GM18861 (cell line): ENCODE results near the gene PIGK.
"Not testable (repeated sequence)": the region's sequence is repeated elsewhere in the genome, so short reads cannot be mapped to it uniquely, and the experiment has no call there.

Experiments used
- ATAC-seq: cut with Tn5 transposase; IDR thresholded peaks from one replicate; pipeline ENCODE4 v1.9.1; 2021; ENCODE audit not compliant: unreplicated experiment

PIGK gene

DNA sequence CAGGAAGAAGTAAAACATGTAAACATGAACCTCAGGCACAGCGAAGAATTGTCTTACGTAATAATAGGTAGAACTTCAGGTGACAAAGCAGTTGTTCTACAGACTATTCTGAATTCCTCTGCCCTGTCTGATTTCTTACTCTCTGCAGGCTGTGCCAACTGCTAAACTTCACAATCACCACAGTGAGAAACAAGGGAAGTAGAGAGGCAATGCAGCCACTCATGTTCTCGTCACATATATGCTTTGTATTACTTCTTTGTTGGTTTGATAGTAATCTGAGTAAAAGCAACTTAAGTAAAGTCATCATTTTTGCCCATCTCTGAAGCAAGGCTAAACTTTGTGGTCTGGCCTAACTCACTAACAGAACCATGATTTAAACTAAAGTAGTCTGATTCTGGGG, 21.9 kb downstream of the PIGK start:
- no peak for ATAC-seq

DNA sequence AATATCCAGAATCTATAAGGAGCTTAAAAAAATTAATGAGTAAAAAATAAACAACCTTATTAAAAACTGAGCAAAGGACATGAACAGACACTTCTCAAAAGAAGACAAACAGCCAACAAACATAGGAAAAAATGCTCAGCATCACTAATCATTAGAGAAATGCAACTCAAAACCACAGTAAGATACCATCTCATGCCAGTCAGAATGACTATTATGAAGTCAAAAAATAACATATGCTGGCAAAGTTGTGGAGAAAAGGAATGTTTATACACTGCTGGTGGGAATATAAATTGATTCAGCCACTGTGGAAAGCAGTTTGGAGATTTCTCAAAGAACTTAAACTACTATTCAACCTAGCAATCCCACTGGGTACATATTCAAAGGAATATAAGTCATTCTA, 25.3 kb downstream of the PIGK start:
- ATAC-seq = no peak

DNA sequence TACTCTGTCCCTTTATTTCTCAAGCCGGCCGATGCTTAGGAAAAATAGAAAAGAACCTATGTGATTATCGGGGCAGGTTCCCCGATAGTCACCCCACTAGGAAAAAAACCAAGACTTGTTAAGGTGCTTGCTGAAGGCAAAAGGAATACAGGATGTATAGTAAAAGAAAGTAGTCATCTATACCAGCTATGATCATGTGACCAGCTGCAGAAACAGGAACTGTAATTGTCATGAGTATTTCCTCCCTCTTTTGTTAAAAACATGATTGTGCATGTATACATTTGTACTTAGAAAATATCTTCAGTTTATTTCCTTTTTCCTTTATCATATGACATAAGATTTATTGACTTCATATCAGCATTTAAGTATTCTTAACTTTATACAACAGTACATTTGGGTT, 30.5 kb downstream of the PIGK start:
- ATAC-seq = no peak

DNA sequence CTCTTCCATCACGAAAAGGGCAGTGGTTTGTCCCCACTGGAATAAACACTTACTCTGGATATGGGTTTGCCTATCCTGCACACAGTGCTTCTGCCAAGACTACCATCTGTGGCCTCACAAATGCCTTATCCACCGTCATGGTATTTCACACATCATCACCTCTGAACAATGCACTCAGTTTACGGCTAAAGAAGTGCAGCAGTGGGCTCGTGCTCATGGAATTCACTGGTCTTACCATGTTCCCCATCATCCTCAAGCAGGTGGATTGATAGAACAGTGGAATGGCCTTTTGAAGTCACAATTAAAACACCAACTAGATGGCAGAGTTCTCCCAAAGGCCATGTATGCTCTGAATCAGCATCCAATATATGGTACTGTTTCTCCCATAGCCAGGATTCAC, 32.3 kb downstream of the PIGK start:
- not testable (repeated sequence) for ATAC-seq

DNA sequence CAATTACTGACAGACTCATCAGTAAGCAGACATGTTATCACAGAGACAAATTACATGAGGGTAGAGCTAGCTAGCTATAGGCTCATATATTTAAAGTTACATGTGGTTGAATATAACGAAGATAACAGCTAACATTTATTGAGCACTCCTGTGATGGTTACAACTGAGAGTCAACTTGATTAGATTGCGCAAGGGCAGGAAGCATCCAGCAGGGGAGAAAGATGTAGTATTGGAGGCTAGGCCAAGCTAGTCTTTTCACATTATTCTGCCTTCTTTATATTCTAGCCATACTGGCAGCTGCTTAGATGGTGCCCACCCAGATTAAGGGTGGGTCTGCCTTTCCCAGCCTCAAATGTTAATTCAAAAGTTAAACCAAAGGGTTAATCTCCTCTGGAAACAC, 37.1 kb downstream of the PIGK start:
- ATAC-seq = no peak

DNA sequence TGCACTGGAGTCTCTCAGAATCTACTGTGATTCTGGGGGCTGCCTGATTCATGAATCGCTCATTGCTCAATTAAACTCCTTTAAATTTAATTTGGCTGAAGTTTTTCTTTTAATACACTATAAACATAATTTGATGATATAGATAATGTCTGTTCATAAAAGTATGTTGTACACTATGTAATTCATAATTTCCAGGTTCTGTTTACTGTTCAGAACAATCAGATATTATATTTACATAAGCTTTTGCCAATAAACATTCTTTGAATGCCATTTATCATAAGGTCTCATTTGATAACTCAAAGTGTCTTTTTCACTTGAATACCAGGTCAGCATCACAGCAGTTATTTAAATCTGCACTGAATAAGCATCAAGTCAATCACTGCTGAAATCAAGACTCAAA, 39.6 kb downstream of the PIGK start:
- no peak for ATAC-seq

DNA sequence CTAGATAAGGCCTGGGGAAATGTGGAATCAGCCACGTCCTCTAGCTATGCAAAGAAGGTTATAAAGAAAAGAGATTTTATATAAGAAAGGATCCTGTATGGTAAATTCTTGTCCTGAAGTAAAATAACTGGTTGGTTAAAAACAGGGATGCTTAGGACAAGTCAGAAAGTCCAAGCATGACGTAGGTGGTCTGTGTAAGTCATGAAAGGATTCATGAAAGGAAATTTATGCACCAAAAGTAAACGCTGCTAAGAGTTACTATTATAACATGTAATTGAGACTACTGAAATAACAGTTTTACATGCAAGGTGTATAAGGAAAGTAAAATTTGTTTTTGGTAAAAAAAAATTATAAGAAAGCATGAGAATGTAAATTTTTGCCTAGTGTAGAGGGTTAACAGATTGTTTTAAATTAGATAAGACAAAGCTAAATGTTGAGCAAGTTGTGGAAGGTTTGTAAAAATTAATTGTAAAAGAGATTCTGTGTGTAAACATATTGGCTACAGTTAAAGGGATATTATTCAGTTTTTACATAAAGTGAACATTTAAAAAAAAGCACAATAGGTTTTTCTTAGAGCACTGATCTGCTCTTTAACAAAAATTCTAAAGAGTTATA, 43.9 kb downstream of the PIGK start:
- ATAC-seq = no peak

DNA sequence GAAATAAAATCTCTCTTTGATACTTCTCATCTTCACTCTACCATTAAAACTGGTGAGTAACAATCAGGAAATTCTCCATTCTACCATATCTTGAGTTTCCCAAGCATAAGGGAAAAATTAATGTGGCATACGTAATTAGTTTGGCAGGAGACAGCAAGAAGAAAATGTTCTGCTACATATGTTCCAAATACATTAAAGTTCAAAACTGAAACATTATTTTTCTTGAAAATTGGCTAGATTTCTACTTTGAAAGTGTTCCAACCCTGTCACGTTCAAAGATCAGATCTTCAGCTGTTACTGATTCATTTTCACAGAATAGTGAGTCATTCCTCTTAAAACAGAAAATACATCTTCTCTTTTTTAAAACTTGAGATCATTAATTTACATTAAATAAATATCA, 48.5 kb downstream of the PIGK start:
- no peak for ATAC-seq

DNA sequence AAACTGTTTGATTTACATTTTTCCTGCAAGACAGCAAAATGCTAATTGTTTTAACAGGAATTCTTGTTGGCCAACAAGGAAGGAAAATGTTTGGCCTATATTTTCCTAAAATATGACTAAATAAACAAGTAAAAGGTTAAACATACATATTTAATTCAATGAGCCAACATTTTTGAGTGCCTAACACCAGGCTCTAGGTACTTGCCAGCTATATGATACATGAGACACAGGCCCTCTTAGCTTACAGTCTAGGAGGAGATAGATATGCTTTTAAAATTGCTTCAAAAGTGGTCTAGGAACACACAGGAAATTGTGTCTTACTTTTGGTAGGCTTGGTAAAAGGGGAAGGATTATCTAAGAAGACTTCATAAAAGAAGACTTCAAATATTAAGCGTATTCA, 50.9 kb downstream of the PIGK start:
- ATAC-seq = no peak

DNA sequence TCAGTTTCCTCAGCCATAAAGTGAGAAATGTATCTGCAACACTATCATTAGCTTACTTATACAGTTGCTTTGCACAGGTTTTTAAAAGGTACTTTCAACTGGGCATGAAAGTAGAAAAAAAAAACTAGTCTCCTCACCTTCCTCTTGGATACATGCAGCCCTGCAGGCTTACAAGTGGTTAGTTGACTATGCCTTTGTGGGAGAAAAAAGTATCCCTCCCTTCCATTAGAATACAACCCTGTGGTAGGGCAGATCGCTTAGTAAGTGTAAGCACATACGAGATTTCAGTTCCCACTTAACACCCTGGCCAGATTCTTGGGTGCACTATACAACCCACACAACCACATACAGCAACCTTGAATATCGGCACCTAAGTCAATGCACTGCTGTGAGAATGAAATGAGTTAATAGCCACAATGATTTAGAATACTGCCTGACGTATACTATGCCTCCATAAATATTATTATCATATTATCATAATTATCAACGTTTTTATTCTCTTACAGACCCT, 54.7 kb downstream of the PIGK start:
- ATAC-seq = no peak

DNA sequence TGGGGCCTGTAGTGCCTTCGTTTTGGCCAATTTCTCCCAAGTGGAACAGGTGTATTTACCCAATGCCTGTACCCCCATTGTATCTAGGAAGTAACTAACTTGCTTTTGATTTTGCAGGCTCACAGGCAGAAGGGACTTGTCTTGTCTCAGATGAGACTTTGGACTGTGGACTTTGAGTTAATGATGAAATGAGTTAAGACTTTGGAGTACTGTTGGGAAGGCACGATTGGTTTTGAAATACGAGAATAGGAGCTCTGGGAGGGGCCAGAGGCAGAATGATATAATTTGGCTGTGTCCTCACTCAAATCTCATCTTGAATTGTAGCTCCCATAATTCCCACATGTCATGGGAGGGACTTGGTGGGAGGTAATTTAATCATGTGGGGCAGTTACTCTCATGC, 59.5 kb downstream of the PIGK start:
- not testable (repeated sequence) for ATAC-seq

DNA sequence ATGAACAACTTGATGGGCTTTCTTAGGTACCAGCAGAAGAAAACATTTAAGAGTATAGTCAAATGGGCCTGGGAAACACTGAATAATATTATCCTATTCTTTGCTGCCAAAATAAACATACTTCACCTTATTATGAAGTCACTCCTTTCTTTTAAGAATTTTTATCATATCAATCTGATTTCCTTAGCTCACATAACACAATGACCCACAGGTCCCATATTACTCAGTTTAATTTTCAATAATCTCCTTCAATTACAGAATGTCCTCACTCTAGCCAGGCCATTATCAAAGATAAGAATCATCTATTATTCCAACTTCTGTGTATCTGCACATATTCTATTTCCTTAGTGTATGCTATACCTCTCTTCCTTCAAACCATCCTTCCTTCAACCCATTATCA, 63.0 kb downstream of the PIGK start:
- ATAC-seq = no peak

DNA sequence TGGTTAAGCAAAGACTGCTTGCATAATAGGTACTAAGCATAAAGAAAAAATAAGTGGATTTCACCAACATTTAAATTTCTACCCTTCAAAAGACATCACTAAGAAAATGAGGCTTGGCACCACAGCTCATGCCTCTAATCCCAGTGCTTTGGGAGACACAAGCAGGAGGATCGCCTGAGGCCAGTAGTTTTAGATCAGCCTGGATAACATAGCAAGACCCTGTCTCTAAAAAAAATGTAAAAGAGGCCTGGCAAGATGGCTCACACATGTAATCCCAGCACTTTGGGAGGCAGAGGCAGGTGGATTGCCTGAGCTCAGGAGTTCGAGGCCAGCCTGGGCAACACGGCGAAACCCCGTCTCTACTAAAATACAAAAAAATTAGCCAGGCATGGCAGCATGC, 73.0 kb downstream of the PIGK start:
- ATAC-seq = no peak

DNA sequence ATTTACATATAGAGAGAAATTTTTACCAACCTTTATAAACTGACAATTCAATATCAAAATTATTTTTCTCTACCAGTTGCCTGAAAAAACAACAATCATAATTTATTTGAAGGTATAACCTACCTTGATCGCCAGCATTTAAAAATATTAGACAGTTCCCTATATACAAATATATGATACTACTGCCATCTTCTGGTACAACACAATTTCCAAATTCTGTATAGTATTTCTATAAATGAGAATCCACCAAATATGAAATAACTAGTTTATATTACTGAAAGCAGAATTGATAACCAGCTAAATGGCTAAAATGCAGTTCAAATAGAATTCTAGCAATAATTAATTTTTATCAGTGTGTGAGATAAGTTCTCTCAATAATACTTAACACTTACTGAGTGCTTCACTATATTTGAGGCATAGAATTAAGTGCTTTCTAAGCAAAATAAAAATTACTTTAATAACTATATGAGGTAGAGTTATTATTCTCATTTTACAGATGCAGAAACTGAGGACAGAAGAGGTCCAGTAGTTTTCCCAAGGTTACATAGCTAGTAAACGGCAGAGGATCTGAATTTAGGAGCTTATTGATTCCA, 75.6 kb downstream of the PIGK start:
- no peak for ATAC-seq

DNA sequence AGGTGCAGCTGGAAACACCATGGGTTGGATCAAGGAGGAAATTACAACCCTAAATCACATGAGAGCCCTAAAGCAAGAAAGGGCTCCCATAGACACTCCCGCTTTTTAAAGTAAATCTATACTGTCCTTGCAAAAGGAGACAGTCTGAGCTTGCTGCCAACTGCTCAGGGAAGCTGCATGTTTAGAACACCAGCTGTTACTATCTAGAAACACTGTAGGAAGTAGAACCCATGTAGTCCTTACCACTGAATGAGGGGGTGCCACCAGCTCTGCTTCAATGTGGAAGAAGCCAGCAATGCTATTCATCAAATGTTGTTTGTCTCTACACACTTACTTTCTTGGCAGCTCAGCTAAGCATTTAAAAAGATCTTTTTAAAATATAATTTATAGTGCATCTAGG, 79.8 kb downstream of the PIGK start:
- no peak for ATAC-seq

DNA sequence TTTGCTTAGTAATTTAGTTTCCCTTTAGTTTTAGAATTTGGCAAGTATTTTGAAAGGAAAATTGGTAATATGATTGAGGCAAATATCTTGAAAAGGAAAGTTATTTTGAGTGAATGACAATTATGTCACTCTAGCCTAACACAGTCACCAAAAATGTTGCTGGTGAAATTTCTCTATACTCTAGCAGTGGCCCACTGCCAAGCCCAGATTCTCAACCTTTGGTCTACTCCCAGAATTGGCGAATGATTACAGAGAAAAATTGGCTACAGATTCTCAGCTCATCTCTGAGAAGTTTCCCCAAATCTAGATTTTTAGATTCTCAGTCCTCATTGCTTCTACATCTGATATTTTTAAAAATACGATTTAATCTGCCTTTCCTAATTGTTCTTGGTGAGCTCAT, 84.9 kb downstream of the PIGK start:
- no peak for ATAC-seq

DNA sequence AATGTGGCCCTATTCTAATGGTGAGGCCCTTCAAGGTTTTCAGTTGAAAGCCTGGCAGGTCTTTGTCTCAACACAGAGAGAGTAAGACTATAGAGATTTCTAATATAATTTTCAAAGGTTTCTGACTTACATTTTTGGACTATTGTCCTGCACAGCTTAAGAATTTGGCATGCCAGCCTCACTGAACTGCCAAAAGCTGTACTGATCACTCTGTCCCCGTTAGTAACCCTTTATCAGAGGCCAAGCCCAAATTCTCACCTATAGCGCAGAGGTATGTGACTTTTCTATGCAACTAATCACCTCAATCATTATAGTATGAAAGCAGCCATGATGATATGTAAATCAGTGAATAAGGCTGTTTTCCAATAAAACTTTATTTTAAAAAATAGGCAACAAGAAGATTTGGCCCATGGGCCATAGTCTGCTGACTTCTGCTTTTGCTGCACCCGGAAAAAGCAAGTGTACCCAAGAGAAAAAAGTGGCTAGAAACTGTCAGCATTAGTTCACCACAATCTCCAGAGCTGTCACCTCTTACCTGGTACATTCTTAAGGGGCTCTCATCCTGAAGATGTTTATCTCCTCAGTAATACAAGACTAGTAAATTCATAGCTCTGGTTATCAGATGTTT, 85.4 kb downstream of the PIGK start:
- no peak for ATAC-seq

DNA sequence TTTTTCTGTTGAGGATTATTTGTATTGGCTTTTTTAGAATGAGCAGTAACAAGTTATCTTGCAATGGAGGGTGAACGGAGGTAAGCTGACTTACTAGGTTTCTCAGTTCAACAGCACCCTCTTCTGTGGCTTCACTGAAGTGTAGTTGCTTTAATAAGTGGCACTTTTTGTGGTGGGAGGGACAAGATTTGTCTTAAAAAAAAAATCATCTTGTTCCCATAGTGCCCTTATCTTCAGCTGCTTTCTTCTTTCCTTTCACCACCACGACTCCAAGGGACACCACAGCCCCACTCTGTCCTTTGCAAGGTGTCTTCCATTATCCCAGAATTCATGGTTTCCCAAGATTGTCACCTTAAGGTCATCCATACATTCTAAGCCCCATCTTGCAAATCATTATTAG, 92.9 kb downstream of the PIGK start:
- peak; percentile 58 for ATAC-seq

DNA sequence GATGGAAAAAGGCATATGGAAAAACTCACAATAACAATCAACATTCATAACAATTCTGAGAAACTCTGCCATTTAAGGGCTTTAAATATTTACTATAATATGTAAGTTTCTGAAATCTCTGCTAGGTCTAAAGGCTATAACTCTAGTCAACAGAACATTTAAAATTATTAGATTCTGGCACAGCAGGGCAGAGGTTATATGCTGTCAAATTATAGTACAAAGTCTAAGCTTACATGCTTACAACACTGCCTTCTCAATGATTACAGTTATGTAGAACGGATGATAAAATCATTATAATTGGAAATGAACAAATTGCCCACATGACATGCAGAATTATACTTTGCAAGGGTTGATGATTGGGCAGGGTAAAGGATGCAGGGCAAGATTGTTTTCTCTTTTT, 97.7 kb downstream of the PIGK start:
- ATAC-seq = no peak

DNA sequence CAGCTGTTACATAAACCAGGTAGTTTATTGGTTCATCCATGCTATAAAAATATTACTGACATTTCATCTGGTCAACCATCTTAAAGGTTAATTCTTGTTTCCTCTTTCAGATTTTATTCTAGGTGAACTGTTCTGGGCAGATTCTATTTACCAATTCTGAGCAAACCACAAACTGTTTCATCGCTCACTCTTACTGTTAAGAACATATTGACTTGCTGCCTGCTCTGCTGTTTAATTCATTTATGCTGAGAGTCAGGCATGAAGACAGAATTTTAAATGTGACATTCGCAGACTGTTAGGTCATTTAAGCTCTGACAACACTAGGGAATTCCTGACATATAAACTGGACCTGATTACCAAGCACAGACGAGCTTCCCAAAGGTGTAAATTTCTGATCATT, 98.3 kb downstream of the PIGK start:
- ATAC-seq = no peak

DNA sequence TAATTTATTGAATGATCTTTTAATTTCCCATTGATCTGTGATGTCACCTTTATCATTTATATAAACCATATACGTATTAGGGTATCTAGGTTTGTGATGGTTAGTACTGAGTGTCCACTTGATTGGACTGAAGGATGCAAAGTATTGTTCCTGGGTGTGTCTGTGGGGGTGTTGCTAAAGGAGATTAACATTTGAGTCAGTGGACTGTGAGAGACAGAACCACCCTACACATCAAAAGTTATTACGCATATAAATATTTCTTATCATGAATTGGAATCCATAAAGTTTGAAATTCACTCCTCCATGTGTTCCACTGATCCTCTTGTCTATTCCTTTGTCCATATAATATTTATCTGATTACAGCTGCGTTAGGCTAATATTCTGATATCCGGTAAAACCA, 100.5 kb downstream of the PIGK start:
- no peak for ATAC-seq

DNA sequence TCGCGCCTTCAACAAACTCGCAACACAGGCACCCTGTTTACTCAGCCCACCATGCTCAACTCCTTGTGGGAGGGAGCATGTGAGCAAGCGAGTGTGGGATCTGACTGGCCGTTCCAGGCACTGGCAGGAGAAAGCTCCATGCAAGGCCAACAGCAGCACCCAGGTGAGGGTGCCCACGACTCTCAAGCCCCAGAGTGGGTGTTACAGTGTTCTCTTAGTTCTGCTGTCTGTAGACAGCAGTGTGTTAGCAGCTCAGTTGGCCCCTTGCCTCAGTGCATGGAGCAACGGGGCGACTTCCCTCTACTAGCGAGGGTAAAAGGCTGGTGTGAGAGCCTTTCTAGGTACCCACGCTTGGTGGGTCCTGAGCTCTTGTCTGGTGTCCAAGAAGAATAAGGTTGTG, 114.6 kb downstream of the PIGK start:
- ATAC-seq = no peak

DNA sequence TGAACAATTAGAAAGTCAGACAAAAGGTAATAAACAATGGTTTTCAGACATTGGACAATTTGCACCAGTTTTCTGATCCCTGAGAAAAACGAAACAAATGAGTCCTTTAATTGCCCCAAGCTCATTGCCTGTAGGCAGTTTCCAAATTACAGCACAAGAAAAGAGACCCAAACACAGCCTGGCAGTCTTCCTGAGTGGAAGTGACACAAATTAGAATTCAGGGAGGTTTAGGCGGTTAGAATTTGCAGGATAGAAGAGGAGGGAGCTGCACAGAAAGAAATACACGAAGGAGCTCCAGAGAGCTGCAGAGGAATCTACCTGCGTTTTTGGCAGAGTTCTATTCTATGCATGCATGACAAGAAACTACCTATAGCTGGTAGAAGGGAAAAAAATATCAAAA, 115.7 kb downstream of the PIGK start:
- ATAC-seq = no peak
